Thoracic aorta (tissue), 2 donors: ENCODE measurements around the gene ALDH1L1. TPM values are rescaled to one million over a fixed set of nuclear protein-coding genes. Genes with fewer than 3 reads are reported as not detected.

ENCODE experiments used
- ATAC-seq: fragments of 150-250 bp; one replicate; pipeline ENCODE4 v1.8.0; 2017; ENCODE audit warnings: low read depth; ENCODE audit not compliant: insufficient number of reproducible peaks, low FRiP score
- DNase-seq: peaks from one replicate; pipeline ENCODE4 v3.0.0-alpha.2; 2020; ENCODE audit warnings: low spot score
- H3K27ac ChIP-seq, 2 donors: fragments of 200-600 bp; sonication (generic); 1 replicate in 1 of 2; 2 replicates in 1 of 2; pipeline ENCODE4 v1.5.1; 2016; ENCODE audit warnings: mild to moderate bottlenecking in 2 of 2, moderate library complexity in 2 of 2
- H3K27me3 ChIP-seq: fragments of 200-600 bp; sonication (generic); replicated peaks from 2 replicates; pipeline ENCODE4 v1.6.0; 2016; ENCODE audit warnings: mild to moderate bottlenecking; ENCODE audit not compliant: insufficient read depth
- H3K36me3 ChIP-seq: fragments of 200-600 bp; sonication (generic); one replicate; pipeline ENCODE4 v1.5.1; 2016
- H3K4me1 ChIP-seq, 2 donors: fragments of 200-600 bp; sonication (generic); 1 replicate in 1 of 2; 2 replicates in 1 of 2; pipeline versions ENCODE4 v1.5.1 to v1.6.0; 2016; ENCODE audit warnings: low read depth in 2 of 2, mild to moderate bottlenecking in 1 of 2; ENCODE audit not compliant: control insufficient read depth in 1 of 2
- H3K4me3 ChIP-seq: fragments of 200-600 bp; sonication (generic); 2 replicates; pipeline ENCODE4 v1.5.1; 2016; ENCODE audit warnings: mild to moderate bottlenecking
- H3K9me3 ChIP-seq: fragments of 200-600 bp; sonication (generic); 2 replicates; pipeline ENCODE4 v1.5.1; 2016
- total RNA-seq, 2 donors: library from RNA; depleted of rRNA; stranded (reverse); fragments of >200 nt; gene quantifications; one replicate each; pipeline versions ENCODE4 v1.1.0 to v1.2.3, GENCODE V29; 2016
- TF ChIP-seq, protein P1 (sequence below): fragments of 200-600 bp; sonication (generic); IDR thresholded peaks from one replicate; pipeline ENCODE4 v1.5.1; 2019; ENCODE audit warnings: antibody characterized with exemption

ALDH1L1 gene
- total RNA-seq, 2 donors from 2014 or later, result 50.2 to 62.5 TPM

DNA sequence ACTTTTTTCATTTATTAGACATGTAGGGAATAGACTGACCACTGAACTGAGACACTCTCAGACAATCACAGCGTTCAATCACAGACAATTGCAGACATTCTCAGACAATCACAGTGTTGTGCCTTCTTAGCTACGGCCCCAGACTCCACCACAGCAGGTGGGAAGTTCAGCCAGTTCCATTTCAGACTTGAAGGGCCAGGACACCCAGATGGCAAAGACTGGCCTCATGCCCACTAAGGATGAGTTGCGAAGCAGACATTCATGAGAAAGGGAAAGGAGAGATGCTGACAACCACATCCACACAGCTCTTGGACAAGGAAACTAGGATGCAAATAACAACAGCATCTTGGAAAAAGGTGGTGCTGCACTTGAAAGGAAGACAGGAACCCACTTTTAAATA, 21.9 kb upstream of the ALDH1L1 start:
- Histone ChIP-seq H3K9me3 (no peaks in the 10 kb centered on the region), H3K27me3 (no peaks in the 10 kb centered on the region), H3K27ac (no peak overlapping the region), H3K4me3 (no peak overlapping the region), H3K36me3 (no peaks in the 10 kb centered on the region), H3K4me1 (peaks cover 18 to 38% of the 10 kb centered on the region in 2 donors)
- ATAC-seq (no peak), DNase-seq (no peak)
- TF ChIP-seq, protein P1, sequence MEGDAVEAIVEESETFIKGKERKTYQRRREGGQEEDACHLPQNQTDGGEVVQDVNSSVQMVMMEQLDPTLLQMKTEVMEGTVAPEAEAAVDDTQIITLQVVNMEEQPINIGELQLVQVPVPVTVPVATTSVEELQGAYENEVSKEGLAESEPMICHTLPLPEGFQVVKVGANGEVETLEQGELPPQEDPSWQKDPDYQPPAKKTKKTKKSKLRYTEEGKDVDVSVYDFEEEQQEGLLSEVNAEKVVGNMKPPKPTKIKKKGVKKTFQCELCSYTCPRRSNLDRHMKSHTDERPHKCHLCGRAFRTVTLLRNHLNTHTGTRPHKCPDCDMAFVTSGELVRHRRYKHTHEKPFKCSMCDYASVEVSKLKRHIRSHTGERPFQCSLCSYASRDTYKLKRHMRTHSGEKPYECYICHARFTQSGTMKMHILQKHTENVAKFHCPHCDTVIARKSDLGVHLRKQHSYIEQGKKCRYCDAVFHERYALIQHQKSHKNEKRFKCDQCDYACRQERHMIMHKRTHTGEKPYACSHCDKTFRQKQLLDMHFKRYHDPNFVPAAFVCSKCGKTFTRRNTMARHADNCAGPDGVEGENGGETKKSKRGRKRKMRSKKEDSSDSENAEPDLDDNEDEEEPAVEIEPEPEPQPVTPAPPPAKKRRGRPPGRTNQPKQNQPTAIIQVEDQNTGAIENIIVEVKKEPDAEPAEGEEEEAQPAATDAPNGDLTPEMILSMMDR, result no peak

DNA sequence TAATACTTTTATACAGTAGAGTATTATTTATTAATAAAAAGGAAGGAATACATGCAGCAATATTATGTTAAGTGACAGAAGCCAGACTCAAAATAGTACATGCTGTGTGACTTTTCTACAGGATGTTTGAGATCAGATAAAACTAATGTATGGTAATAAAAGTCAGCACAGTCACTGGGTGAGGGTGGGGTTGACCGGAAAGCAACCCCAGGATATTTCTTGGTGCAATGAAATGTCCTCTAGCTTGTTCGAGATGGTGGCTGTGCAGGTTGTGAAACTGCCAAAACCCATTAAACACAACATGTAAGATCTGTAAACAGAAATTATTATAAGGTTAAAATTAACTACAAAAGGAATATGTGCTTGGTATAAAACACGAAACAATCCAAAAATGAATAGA, 20.8 kb upstream of the ALDH1L1 start:
- Histone ChIP-seq H3K9me3 (no peaks in the 10 kb centered on the region), H3K4me1 (peaks cover 9 to 29% of the 10 kb centered on the region in 2 donors), H3K36me3 (no peaks in the 10 kb centered on the region), H3K27me3 (no peaks in the 10 kb centered on the region), H3K4me3 (no peak overlapping the region), H3K27ac (no peak overlapping the region)
- no peak for ATAC-seq
- no peak for DNase-seq
- TF ChIP-seq, protein P1, result no peak

DNA sequence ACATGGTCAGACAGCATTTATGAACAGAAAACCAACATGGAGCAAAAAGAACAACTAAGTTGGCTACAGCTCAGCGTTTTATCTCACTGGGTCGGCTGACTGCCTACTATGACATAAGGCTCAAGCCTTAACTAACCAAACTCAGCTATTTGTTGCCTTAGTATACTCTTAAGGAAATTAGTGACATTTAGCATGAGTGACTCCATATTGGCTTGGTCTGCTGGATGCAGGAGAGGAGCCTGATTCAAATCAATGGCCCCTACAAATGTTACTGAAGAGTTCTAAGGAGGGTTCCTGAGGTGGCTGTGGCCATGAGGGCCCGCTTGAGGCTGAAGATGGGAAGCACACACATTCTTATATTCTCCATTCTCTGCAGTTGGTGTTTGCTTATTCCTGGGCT, 20.1 kb upstream of the ALDH1L1 start:
- H3K4me1 ChIP-seq, result peaks cover 4 to 24% of the 10 kb centered on the region in 2 donors
- TF ChIP-seq, protein P1, result no peak
- H3K27me3 ChIP-seq, result no peaks in the 10 kb centered on the region
- ATAC-seq (no peak), DNase-seq (no peak)
- H3K4me3 ChIP-seq, result no peak overlapping the region
- H3K36me3 ChIP-seq, result no peaks in the 10 kb centered on the region
- H3K27ac ChIP-seq, result no peak overlapping the region
- no peaks in the 10 kb centered on the region for H3K9me3 ChIP-seq

DNA sequence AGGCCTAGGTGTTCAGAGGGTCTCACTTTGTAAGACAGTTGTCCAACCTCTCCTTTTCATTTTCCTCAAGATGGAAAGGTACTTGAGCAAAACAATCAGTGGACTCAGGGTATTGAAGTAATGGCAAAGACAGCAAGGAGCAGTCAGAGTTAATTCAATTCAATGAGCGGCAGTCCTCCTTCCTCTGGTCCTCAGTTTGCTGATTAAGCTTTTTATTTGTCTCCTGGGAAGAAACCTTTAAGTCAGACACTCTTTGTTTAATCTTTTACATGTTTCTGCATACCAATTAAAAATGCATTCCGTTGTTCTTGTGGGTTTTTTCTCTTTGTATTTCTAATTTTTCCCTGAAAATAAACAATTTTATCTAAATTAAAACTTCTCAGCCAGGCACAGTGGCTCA, 18.9 kb upstream of the ALDH1L1 start:
- TF ChIP-seq, protein P1, result no peak
- no peaks in the 10 kb centered on the region for H3K9me3 ChIP-seq
- ATAC-seq (no peak), DNase-seq (no peak)
- H3K27me3 ChIP-seq, result no peaks in the 10 kb centered on the region
- peaks cover 0 to 15% of the 10 kb centered on the region in 2 donors for H3K4me1 ChIP-seq
- H3K4me3 ChIP-seq, result no peak overlapping the region
- no peak overlapping the region for H3K27ac ChIP-seq
- no peaks in the 10 kb centered on the region for H3K36me3 ChIP-seq

DNA sequence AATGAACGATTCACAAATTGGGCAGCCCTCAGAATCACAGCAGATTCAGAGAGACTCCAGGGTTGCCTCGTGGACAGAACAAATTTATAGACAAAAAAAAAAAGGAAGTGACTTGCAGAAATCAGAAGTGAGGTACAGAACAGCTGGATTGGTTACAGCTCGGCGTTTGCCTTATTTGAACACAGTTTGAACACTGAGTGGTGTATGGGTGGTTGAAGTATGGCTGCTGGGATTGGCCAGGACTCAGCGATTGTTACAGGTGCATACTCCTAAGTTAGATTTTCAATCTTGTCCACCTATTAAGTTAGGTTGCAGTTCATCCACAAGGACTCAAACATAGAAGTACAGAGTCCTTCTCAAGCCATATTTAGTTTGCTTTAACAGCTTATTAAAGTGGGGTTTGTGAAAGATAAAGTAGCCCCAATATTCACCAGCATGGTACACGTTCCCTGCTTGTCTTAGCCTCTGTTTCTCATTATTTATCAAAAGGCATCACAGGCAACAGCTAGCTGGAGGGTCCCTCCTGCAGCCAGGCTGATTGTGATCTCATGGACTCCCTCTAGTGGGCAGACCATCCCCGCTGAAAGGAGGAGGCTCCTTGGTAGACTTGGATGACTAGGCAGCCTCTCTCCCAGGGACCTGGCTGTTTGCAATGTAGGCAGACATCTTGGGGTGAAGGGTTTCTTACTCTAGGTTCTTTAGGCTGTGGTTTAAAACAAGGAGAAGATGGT, 17.6 kb upstream of the ALDH1L1 start:
- H3K27me3 ChIP-seq, result no peaks in the 10 kb centered on the region
- TF ChIP-seq, protein P1, result peak; percentile 73
- peaks cover 0 to 15% of the 10 kb centered on the region in 2 donors for H3K4me1 ChIP-seq
- no peak overlapping the region for H3K4me3 ChIP-seq
- DNase-seq (peak; percentile 65), ATAC-seq (peak; percentile 72)
- H3K27ac ChIP-seq, result peak overlapping the region in 1 of 2 donors; percentile 6
- H3K9me3 ChIP-seq, result no peaks in the 10 kb centered on the region
- no peaks in the 10 kb centered on the region for H3K36me3 ChIP-seq
